ENCODE data around the gene FNTB. TPM values are rescaled to one million over a fixed set of nuclear protein-coding genes. Genes with fewer than 3 reads are reported as not detected.

FNTB gene
- polyA plus RNA-seq, 1 donor from 2014 or later: 6.7 TPM

DNA sequence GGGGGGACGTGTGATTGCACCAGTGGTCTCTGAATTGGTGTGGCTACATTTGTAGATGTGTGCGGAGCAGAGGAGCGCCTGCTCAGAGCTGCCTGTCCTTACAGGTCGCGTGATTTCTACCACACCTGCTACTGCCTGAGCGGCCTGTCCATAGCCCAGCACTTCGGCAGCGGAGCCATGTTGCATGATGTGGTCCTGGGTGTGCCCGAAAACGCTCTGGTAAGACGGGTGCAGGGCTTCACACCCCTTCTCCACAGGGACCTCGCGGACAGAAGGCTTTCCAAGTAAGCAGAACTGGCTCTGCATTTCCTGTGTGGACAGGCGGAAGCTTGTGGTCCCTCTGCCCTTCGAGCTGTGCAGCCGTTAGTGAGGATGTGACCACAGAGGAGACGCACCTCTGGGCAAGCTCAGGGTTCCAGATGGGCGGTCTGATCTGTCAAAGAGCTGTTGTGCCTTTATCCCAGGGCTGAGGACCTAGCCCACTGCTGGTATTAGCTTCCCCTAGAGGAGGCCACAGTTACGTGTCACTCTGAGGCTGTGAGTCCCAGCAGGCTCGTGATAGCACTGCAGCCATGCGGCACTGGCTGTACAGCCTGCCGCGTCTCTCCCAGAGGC lies 67.9 kb downstream of the FNTB start:
- Histone ChIP-seq H4K20me1 (ENCODE audit: insufficient read depth) (no peaks in the 10 kb centered on the region), H3F3A (ENCODE audit: insufficient read depth, low read length, poor library complexity, severe bottlenecking) (no peaks in the 10 kb centered on the region), H2AFZ (ENCODE audit: low read depth, low read length) (no peak overlapping the region), H3K9me2 (ENCODE audit: insufficient read depth, low read length) (no peaks in the 10 kb centered on the region), H3K27me3 (ENCODE audit: insufficient read depth, low read depth, low read length) (no peaks in the 10 kb centered on the region), H3K36me3 (ENCODE audit: insufficient read depth, low read length) (no peaks in the 10 kb centered on the region), H3K9ac (ENCODE audit: low read length) (no peak overlapping the region), H3K79me2 (replicated peaks; ENCODE audit: insufficient read depth, low read length) (no peaks in the 10 kb centered on the region), H3K9me3 (ENCODE audit: low read length) (no peaks in the 10 kb centered on the region), H3K27ac (ENCODE audit: low read length) (no peak overlapping the region), H3K4me2 (ENCODE audit: low read length) (no peak overlapping the region), H3K4me3 (ENCODE audit: low read length) (no peak overlapping the region)
- TF ChIP-seq CTCF (IDR thresholded peaks at IDR 0.05; ENCODE audit: poor library complexity, severe bottlenecking) (no peak), TAF1 (IDR thresholded peaks at IDR 0.05; ENCODE audit: low read depth) (no peak), SMC3 (conservative IDR thresholded peaks at IDR 0.05; ENCODE audit: poor library complexity) (no peak), MXI1 (conservative IDR thresholded peaks at IDR 0.05; ENCODE audit: poor library complexity, severe bottlenecking) (no peak), EP300 (conservative IDR thresholded peaks at IDR 0.05; ENCODE audit: poor library complexity, severe bottlenecking) (no peak), POLR2AphosphoS5 (IDR thresholded peaks at IDR 0.05) (no peak), RAD21 (conservative IDR thresholded peaks at IDR 0.05) (no peak), EZH2 (IDR thresholded peaks at IDR 0.05; ENCODE audit: borderline replicate concordance, insufficient read depth, low read length, poor library complexity, severe bottlenecking) (no peak)
- TF ChIP-seq, protein P1, sequence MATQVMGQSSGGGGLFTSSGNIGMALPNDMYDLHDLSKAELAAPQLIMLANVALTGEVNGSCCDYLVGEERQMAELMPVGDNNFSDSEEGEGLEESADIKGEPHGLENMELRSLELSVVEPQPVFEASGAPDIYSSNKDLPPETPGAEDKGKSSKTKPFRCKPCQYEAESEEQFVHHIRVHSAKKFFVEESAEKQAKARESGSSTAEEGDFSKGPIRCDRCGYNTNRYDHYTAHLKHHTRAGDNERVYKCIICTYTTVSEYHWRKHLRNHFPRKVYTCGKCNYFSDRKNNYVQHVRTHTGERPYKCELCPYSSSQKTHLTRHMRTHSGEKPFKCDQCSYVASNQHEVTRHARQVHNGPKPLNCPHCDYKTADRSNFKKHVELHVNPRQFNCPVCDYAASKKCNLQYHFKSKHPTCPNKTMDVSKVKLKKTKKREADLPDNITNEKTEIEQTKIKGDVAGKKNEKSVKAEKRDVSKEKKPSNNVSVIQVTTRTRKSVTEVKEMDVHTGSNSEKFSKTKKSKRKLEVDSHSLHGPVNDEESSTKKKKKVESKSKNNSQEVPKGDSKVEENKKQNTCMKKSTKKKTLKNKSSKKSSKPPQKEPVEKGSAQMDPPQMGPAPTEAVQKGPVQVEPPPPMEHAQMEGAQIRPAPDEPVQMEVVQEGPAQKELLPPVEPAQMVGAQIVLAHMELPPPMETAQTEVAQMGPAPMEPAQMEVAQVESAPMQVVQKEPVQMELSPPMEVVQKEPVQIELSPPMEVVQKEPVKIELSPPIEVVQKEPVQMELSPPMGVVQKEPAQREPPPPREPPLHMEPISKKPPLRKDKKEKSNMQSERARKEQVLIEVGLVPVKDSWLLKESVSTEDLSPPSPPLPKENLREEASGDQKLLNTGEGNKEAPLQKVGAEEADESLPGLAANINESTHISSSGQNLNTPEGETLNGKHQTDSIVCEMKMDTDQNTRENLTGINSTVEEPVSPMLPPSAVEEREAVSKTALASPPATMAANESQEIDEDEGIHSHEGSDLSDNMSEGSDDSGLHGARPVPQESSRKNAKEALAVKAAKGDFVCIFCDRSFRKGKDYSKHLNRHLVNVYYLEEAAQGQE (IDR thresholded peaks at IDR 0.05; ENCODE audit: borderline replicate concordance): no peak

DNA sequence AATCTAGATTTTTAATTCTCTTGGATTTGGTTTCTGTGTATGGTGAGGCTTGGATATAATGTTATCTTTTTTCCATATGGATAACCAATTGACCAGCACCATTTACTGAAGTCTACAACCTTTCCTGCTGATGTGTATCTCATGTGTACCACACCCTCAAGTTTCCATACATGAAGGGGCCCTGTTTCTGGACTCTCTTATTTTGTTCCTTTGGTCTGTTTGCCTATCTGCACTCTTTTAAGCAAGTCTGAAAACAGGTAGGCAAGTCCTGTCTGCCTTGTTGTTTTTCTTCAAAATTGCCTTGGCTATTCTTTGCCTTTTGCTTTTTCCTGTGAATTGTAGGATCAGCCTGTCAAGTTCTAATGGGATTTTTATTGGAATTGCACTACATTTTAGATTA lies 71.0 kb downstream of the FNTB start:
- no peak overlapping the region for H3K4me2 ChIP-seq (ENCODE audit: low read length)
- no peaks in the 10 kb centered on the region for H3K79me2 ChIP-seq (replicated peaks; ENCODE audit: insufficient read depth, low read length)
- H3K4me3 ChIP-seq (ENCODE audit: low read length): no peak overlapping the region
- H3K27ac ChIP-seq (ENCODE audit: low read length): no peak overlapping the region
- H3K9ac ChIP-seq (ENCODE audit: low read length): no peak overlapping the region
- no peaks in the 10 kb centered on the region for H3F3A ChIP-seq (ENCODE audit: insufficient read depth, low read length, poor library complexity, severe bottlenecking)
- no peaks in the 10 kb centered on the region for H3K27me3 ChIP-seq (ENCODE audit: insufficient read depth, low read depth, low read length)
- no peaks in the 10 kb centered on the region for H3K9me2 ChIP-seq (ENCODE audit: insufficient read depth, low read length)
- H3K36me3 ChIP-seq (ENCODE audit: insufficient read depth, low read length): no peaks in the 10 kb centered on the region
- no peaks in the 10 kb centered on the region for H4K20me1 ChIP-seq (ENCODE audit: insufficient read depth)
- no peaks in the 10 kb centered on the region for H3K9me3 ChIP-seq (ENCODE audit: low read length)
- TF ChIP-seq MXI1 (conservative IDR thresholded peaks at IDR 0.05; ENCODE audit: poor library complexity, severe bottlenecking): no peak
- TF ChIP-seq EP300 (conservative IDR thresholded peaks at IDR 0.05; ENCODE audit: poor library complexity, severe bottlenecking): no peak
- no peak for TF ChIP-seq EZH2 (IDR thresholded peaks at IDR 0.05; ENCODE audit: borderline replicate concordance, insufficient read depth, low read length, poor library complexity, severe bottlenecking)
- TF ChIP-seq SMC3 (conservative IDR thresholded peaks at IDR 0.05; ENCODE audit: poor library complexity): no peak
- TF ChIP-seq, protein P1 (IDR thresholded peaks at IDR 0.05; ENCODE audit: borderline replicate concordance): no peak
- no peak for TF ChIP-seq POLR2AphosphoS5 (IDR thresholded peaks at IDR 0.05)
- TF ChIP-seq TAF1 (IDR thresholded peaks at IDR 0.05; ENCODE audit: low read depth): no peak
- no peak for TF ChIP-seq RAD21 (conservative IDR thresholded peaks at IDR 0.05)
- no peak for TF ChIP-seq CTCF (IDR thresholded peaks at IDR 0.05; ENCODE audit: poor library complexity, severe bottlenecking)
- no peak overlapping the region for H2AFZ ChIP-seq (ENCODE audit: low read depth, low read length)
